GM04504 (cell line): ENCODE measurements around the gene ST3GAL2.
A peak's percentile ranks its signal among the peaks of the same experiment; 100 is the strongest.

Source experiments
- DNase-seq: peaks from one replicate; pipeline ENCODE4 v3.0.0-alpha.2; 2012; ENCODE audit warnings: low read depth

Gene ST3GAL2, protein sequence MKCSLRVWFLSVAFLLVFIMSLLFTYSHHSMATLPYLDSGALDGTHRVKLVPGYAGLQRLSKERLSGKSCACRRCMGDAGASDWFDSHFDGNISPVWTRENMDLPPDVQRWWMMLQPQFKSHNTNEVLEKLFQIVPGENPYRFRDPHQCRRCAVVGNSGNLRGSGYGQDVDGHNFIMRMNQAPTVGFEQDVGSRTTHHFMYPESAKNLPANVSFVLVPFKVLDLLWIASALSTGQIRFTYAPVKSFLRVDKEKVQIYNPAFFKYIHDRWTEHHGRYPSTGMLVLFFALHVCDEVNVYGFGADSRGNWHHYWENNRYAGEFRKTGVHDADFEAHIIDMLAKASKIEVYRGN

DNA sequence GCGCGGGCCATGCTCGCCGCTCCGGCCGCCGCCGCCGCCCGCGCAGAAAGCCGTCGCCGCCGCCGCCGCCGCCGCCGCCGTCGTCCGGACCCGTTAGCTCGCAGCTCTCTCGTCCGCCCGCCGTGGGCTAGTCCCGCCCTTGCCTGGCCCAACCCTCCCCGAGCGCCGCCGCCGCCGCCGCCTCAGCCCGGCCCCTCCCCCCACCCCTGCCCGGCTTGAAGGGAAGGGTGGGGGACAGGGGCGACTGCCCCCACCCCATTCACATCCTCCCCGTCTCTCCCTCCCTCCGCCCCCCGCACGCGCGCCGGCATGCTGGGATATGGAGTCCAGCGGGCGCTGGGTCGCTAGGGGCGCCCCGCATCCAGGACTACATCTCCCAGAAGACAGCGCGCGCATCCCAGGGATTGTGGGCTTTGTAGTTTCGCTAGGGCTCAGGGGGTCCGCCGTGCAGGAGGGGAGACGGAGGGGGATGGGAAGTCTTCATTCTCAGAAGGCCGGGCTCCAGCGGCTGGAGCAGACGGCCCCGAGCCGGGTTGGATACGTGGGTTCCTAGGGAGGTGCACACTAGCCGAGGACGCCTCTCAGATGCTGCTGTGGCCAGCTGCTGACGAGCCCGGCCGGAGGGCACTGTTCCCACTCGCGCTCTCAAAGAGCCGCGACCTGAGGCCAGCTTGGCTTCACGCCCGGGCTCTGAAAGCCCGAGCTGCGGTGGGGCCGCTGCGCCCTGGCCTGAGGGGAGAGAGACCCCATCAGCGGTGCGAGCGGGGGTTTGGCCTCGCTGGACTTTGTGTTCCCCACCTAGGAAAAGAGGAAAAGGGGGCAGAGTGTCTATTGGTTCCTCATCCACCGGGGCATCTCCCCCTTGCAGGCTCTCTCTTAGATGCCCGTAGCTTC lies at the start of gene ST3GAL2:
ST3GAL2 (minus strand) TSS at position 132 of the 894 bp plus-strand sequence. CDS start 40,570 bp downstream, outside the sequence.
- peak; percentile 85 for DNase-seq

DNA sequence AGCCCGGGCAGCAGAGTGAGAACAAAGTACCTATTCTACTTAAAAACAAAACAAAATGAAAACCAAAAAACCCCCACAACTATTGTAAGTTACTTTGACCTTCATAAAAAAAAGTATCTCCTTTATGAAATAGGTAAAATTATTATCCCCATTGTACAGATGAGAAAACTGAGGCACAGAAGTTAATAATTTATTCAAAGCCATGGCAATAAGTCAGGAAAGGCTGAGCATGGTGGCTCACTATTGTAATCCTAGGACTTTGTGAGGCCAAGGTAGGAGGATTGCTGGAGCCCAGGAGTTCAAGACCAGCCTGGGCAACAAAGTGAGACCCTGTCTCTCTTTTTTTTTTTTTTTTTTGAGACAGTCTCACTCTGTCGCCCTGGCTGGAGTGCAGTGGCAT lies 46.0 kb upstream of the ST3GAL2 start:
- DNase-seq = no peak

DNA sequence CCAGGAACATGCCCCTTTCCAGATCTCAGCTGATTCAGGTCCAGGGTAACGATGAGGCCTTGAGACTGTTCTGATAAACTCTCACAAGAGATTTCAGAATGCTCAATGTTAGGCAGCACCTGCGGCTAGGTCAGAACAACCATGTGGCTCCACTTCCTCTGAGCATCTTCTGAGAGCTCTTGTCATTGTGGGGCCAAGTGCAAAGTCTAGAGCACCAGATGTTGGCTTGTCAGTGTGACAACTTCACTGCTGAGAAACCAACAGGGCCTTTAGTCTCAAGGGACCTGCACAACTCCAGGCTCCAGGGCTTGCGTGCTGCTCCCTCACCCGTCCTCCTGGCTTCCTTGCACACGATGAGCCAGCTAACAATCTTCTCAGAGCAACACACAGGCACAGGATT lies 44.5 kb upstream of the ST3GAL2 start:
- no peak for DNase-seq

DNA sequence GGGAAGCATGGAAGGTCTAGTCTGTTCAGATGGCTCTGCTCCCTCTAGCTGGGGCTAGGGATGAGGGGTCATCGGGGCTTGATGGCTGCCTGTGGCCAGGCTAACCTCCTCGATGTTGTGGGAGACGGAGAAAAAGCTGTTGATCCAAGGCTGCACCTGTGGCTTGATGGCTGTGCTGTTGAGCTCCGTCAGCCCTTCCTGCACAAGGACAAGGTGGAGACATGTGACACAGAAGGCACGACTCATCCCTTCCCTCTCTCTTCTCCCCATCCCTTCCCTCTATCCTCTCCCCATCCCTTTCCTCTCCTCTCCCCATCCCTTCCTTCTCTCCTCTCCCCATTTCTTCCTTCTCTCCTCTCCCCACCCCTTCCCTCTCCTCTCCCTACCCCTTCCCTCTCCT lies 43.7 kb upstream of the ST3GAL2 start:
- DNase-seq = no peak

DNA sequence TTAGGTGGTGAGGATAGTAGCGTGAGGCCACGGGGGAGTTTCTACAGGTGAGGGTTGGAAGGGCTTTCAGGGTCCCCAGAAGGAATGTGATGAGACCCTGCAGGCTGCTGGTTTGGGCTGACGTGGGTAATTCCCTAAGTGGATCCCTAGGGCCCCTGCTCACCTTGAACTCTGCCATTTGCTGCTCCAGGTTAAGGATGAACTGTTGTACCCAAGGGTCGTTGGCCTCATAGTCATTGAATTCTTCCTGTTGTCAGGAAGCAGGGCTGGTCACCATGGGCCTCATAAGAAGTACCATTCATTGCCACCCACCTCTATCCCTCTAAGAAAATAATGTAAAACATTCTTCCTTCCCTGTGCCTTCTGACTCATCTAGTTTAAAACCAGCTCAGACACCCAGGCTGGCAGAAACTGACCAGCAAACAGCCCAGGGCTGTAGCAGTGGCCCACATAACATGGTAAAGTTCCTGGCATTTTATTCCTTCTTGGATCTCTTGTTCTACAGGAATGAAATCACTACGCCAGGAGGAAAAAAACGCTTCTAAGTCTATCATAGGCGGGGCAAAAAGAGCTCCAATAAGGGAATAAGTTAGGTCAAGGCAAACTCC lies 43.1 kb upstream of the ST3GAL2 start:
- no peak for DNase-seq

DNA sequence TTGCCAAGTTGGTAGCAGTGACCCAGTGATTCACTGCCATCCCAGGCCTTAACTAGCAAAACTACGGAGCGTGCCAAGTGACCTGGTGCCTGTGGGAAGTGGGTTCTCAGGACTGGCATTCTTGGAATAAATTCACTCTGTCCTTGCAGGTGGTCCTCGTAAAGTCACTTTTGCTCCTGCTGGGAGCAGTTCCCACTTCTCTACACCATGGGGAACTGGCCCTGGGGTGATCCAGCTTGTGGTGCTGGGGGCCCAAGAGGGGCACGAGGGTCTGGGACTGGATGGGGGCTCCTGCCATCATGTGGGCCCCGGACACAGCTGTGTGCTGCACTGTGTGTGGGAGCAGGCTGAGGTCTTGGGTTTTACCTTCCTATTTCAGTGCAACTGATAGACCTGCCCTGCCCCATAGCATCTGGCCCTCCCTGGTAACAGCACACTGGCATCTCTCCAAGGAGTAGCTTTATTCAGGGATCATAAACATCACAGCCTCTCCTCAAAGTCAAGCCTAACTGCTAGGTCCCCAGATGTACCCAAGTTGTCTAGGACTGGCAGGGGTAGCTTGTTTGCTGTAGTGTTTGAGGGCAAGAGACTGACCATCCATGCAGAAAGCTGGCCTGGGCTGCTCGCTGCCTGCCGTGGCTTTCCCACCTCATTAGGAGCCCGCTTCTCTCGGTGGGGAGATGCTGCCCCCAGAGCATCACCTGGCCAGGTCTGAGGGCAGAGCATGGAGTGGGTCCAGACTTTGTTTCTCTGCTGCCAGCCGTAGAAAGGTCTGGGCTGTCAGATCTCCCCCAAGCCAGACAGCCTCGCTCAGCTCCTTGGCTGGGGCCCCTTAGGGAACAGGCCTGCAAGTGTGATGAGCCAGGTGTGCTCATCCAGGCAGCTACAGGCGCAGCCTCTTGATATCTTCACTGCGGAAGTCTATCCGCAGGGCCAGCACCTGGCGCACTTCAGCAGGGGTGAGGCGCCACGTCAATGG lies 41.5 kb upstream of the ST3GAL2 start:
- no peak for DNase-seq

DNA sequence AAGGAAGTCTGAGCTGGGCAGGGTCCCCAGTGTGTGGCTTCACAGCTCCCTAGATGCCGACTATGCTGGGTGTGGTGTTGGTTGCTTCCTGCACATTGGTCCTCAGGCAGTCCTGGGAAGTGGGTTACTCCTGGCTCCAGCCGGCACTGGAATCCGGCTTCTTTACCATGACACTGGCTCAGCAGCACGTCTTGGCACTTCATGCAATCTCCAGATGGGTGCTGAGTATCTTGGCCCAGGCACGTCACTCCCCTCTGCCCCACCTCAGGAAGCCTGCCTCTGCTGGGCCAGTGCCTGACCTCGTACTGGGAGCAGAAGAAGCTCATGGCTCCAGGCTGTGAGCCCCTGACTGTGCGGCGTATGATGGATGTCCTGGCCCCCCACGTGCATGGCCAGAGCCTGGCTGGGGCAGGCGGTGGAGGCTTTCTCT lies 40.0 kb upstream of the ST3GAL2 start:
- no peak for DNase-seq

DNA sequence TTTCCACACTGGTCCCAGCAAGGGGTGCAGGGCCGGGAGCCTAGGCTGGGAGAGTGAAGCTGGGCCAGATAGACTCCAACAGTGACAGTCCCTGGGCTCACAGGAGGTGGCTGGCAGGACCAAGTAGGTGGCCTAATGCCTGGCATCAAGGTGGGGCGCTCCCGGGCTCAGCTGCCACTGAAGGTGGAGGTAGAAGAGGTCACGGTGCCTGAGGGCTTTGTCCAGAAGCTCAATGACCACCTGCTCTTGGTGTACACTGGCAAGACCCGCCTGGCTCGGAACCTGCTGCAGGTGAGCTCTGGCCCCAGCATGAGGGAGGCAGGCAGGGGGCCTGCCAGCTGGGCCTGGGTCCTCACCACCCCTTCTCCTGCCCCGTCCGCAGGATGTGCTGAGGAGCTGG lies 39.3 kb upstream of the ST3GAL2 start:
- no peak for DNase-seq

DNA sequence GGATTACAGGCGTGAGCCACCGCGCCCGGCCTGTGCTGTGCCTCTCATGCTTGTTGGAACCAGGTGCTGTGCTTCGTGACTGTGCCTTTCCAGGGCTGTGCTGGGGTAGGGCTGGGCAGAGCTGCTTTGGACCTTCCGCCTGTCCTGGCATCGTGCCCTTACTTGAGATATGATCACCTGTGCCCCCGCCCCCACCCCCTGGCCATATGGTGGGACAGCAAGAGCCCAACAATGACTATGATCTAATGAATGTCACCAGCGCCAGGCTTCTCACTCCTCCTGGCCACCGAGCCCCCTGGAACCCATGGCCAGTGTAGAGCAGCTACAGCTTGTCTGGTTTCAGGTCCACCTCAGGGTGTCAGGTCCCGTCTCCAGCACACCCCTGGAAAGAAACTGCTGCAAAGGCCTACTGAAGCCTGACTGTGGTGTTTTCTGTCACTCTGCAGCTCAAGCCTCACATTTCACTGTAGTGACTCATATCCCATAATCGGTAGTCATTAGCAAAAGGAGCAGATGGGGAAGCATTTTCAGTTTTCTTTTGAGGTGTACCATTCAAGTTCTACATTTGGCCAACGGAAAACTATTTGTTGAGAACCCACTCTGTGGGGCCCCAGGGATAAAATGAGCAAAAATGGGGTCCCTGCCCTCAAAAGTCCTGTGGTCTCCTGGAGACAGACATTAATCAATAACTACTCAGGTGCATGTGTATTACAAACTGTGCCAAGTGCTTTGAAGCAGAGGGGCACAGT lies 37.5 kb upstream of the ST3GAL2 start:
- peak; percentile 47 for DNase-seq

DNA sequence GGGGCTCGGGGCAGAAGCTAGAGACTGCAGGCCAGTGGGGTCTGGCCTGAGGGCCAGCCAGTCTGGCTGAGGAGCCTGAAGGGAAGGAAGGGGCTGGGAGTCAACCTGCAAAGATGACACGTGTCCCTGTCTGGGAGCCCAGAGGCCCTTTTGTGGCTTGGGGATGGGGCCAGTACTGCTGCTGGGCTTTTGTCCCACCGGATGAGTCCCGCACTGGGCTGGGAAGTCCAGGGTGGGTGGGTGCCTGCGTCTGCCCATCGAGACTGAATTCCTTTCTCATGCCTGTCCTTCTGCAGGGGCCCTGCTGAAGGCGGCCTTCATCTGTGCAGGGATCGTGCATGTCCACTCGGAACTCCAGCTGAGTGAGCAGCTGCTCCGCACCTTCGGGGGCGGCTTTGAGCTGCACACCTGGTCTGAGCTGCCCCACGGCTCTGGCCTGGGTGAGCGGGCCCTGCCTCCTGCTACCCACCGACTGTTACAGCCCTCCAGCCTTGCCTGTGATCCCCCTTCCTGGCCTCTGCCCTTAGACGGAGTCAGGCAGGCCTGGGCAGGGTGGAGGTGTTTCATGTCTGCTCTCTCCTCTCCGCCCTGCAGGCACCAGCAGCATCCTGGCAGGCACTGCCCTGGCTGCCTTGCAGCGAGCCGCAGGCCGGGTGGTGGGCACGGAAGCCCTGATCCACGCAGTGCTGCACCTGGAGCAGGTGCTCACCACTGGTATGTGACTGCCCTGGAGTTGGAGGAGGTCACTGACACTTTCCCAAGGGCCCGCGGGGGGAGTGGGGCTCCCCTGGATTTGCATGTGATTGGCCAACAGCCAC lies 36.4 kb upstream of the ST3GAL2 start:
- no peak for DNase-seq

DNA sequence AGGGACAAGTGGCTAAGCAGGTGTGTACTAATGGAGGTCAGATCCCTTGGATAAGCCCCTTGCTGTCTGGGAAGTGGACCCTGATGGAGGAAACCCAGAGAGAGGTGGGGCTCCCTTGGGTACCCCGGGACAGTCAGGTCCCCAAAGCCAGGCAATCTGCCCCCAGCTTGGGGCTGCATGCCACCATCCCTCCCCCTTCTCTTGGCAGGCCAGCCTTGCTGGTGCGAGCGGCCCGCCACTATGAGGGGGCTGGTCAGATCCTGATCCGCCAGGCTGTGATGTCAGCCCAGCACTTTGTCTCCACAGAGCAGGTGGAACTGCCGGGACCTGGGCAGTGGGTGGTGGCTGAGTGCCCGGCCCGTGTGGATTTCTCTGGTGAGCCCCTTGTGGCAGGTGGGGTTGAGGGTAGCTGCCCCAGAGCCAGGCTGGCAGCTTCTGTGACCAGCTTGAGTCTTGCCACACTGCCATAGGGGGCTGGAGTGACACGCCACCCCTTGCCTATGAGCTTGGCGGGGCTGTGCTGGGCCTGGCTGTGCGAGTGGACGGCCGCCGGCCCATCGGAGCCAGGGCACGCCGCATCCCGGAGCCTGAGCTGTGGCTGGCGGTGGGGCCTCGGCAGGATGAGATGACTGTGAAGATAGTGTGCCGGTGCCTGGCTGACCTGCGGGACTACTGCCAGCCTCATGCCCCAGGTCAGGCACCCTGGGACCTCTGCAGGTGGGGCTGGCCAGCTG lies 35.6 kb upstream of the ST3GAL2 start:
- no peak for DNase-seq

DNA sequence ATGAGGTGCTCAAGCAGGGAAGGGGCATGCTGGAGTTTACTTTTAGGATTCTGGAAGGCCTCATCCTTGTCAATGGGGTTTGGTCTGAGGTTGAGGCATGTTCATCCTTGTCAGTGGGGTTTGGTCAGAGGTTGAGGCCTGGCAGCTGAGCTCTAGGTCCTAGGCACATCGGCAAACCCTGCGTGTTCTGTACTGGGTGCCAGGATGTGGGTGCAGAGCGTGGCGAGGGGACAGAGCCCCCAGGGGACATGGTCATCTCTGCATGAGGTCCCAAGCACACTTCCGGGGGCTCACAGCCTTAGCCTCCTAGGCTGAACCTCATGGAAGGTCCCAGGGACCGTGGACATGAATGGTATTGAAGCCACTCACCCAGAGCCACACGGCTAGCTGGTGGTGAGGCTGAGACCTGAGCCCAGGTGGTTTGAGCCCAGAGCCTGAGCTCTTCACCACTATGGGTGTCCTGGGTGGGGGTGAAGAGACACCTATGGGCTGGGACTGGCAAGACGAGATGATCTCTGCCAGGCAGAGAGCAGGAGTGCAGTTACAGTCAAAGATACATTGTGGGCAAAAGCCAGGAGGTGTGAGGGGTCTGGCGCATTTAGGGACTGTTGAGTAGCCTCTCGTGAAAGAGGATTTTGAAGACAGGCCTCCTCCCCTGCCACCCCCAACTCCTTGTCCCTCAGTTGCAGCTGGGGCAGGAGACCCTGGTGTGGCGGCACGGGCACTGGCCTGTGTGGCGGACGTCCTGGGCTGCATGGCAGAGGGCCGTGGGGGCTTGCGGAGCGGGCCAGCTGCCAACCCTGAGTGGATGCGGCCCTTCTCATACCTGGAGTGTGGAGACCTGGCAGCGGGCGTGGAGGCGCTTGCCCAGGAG lies 34.8 kb upstream of the ST3GAL2 start:
- DNase-seq = no peak

DNA sequence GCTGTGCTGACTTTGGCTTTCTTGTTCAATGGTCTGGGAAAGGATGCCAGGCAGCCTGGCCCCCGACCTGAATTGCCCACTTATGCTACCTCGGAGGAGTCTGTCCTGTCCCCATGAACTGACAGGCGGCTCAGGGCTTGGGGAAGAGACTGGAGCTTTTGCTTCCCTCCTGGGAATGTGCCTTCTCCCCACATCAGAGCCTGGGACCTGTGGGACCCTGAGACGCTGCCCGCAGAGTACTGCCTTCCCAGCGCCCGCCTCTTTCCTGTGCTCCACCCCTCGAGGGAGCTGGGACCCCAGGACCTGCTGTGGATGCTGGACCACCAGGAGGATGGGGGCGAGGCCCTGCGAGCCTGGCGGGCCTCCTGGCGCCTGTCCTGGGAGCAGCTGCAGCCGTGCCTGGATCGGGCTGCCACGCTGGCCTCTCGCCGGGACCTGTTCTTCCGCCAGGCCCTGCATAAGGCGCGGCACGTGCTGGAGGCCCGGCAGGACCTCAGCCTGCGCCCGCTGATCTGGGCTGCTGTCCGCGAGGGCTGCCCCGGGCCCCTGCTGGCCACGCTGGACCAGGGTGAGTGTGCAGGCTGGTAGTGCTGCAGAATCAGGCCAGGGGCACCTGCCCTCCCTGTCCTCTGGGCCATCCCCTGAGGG lies 34.0 kb upstream of the ST3GAL2 start:
- no peak for DNase-seq

DNA sequence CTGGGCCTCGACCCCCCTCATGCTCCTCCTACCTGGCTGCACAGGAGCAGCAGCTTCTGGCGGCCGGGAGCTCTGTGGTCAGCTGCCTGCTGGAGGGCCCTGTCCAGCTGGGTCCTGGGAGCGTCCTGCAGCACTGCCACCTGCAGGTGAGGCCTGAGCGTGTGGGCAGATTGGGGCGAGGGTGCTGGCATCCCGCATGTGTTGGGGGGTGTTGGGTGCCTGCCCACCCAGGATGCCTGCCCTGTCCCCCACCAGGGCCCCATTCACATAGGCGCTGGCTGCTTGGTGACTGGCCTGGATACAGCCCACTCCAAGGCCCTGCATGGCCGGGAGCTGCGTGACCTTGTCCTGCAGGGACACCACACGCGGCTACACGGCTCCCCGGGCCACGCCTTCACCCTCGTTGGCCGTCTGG lies 32.0 kb upstream of the ST3GAL2 start:
- no peak for DNase-seq

DNA sequence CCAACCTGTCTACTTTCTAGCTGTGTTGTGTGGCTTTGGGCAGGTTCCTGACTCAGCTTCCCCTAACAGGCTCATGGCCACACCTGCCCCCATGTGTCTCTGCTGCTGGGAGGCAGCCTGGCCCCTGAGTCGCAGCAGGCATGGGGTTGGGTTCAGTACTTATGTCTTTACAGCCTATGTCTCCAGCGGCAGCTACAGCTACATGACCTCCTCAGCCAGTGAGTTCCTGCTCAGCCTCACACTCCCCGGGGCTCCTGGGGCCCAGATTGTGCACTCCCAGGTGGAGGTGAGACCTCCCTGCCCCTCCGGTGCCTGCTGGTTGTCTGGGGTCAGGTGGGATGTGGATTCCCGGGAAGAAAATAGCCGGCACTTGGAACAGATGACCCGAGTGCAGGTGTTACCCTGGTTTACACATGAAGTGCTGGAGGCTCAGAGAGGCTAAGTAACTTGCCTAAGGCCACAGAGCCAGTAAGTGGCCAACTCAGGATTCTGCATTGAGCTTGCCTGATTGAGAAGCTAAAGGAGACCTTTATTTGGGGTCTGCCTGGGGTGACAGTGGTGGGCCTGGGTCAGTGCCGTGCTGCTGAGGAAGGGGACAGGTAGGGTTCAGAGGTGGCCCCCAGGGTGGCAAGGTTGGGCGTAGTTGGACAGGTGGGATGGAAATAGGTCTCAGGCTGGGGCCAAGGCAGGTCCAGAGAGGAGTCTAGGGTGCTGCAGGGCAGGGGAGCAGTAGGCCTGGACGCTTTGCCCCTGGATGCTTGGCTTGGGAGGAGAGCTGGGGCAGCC lies 31.4 kb upstream of the ST3GAL2 start:
- DNase-seq = no peak

DNA sequence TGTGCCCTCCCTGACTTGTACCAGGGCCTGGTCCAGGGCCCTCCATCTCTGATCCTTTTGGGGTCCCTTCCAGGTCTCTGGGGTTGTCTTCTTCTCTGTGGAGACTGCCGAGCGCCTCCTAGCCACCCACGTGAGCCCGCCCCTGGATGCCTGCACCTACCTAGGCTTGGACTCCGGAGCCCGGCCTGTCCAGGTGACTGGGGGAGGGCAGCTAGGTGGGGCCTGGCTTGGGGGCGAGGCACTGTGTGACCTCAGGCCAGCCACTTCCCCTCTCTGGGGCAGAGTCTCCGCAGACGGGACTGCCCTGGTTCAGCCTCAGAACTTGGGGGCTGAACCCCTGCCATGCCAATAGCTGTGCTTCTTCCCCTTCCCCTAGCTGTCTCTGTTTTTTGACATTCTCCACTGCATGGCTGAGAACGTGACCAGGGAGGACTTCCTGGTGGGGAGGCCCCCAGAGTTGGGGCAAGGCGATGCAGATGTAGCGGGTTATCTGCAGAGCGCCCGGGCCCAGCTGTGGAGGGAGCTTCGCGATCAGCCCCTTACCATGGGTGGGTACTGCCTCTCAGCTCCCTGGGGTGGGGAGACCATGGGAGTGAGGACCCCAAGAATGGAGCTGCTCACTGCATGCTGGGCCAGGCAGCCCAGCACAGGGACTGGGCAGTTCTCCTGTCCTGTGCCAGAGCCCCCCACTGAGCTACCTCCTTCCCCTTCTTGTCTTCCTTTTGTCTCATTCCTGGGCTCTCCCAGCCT lies 30.1 kb upstream of the ST3GAL2 start:
- DNase-seq = no peak
